ENCODE measurements around the gene STX3. TPM values are rescaled to one million over a fixed set of nuclear protein-coding genes. Genes with fewer than 3 reads are reported as not detected.

Gene STX3
- total RNA-seq, 2 donors from 2014 or later = 10.3 to 18.1 TPM

GRCh38 chr11:59713745-59714144, 41.4 kb upstream of the STX3 start, which contains the start of gene OR10V1:
OR10V1 (minus strand) TSS chr11:59713845; CDS start chr11:59713845, 0 bp downstream.
- no peak for DNase-seq (ENCODE audit: low spot score)
- no peak for TF ChIP-seq CTCF (IDR thresholded peaks at IDR 0.05)
- no peaks in the 10 kb centered on the region for H3K27me3 ChIP-seq
- no peak within 1 kb of the TSS for H3K27ac ChIP-seq
- no peaks in the 10 kb centered on the region for H3K4me1 ChIP-seq
- no peaks in the 10 kb centered on the region for H3K9me3 ChIP-seq
- no peak within 1 kb of the TSS for H3K4me3 ChIP-seq
- H3K36me3 ChIP-seq = no peaks in the 10 kb centered on the region

- H3K36me3 ChIP-seq = no peaks in the 10 kb centered on the region
- no peak for DNase-seq (ENCODE audit: low spot score)
- no peaks in the 10 kb centered on the region for H3K4me1 ChIP-seq
- H3K27ac ChIP-seq = no peak overlapping the region
- H3K4me3 ChIP-seq = no peak overlapping the region
- H3K27me3 ChIP-seq = no peaks in the 10 kb centered on the region
- no peaks in the 10 kb centered on the region for H3K9me3 ChIP-seq
- TF ChIP-seq CTCF (IDR thresholded peaks at IDR 0.05) = no peak
Measured at GRCh38 chr11:59716051-59716450, 39.1 kb upstream of the STX3 start.

GRCh38 chr11:59719556-59719955, 35.6 kb upstream of the STX3 start:
- Histone ChIP-seq H3K36me3 (no peaks in the 10 kb centered on the region), H3K9me3 (no peaks in the 10 kb centered on the region), H3K27me3 (no peaks in the 10 kb centered on the region), H3K4me3 (no peak overlapping the region), H3K4me1 (no peaks in the 10 kb centered on the region), H3K27ac (no peak overlapping the region)
- no peak for DNase-seq (ENCODE audit: low spot score)
- TF ChIP-seq CTCF (IDR thresholded peaks at IDR 0.05) = no peak

GRCh38 chr11:59724066-59724465, 31.1 kb upstream of the STX3 start:
- no peak overlapping the region for H3K27ac ChIP-seq
- H3K27me3 ChIP-seq = no peaks in the 10 kb centered on the region
- H3K4me3 ChIP-seq = no peak overlapping the region
- no peaks in the 10 kb centered on the region for H3K9me3 ChIP-seq
- no peak for TF ChIP-seq CTCF (IDR thresholded peaks at IDR 0.05)
- no peak for DNase-seq (ENCODE audit: low spot score)
- no peaks in the 10 kb centered on the region for H3K36me3 ChIP-seq
- no peaks in the 10 kb centered on the region for H3K4me1 ChIP-seq

- no peaks in the 10 kb centered on the region for H3K4me1 ChIP-seq
- H3K9me3 ChIP-seq = no peaks in the 10 kb centered on the region
- TF ChIP-seq CTCF (IDR thresholded peaks at IDR 0.05) = no peak
- DNase-seq (ENCODE audit: low spot score) = no peak
- H3K27ac ChIP-seq = no peak overlapping the region
- no peaks in the 10 kb centered on the region for H3K36me3 ChIP-seq
- H3K4me3 ChIP-seq = no peak overlapping the region
- H3K27me3 ChIP-seq = no peaks in the 10 kb centered on the region
Measured at GRCh38 chr11:59727426-59727825, 27.8 kb upstream of the STX3 start.

GRCh38 chr11:59728154-59728553, 27.0 kb upstream of the STX3 start:
- no peak overlapping the region for H3K27ac ChIP-seq
- no peaks in the 10 kb centered on the region for H3K4me1 ChIP-seq
- no peak overlapping the region for H3K4me3 ChIP-seq
- no peaks in the 10 kb centered on the region for H3K27me3 ChIP-seq
- H3K9me3 ChIP-seq = no peaks in the 10 kb centered on the region
- no peak for DNase-seq (ENCODE audit: low spot score)
- TF ChIP-seq CTCF (IDR thresholded peaks at IDR 0.05) = no peak
- H3K36me3 ChIP-seq = no peaks in the 10 kb centered on the region

All from right atrium auricular region (tissue), 2 donors.